ENCODE data around the gene SLC45A2.
"Not testable (repeated sequence)": the region's sequence is repeated elsewhere in the genome, so short reads cannot be mapped to it uniquely, and the experiment has no call there.

DNA sequence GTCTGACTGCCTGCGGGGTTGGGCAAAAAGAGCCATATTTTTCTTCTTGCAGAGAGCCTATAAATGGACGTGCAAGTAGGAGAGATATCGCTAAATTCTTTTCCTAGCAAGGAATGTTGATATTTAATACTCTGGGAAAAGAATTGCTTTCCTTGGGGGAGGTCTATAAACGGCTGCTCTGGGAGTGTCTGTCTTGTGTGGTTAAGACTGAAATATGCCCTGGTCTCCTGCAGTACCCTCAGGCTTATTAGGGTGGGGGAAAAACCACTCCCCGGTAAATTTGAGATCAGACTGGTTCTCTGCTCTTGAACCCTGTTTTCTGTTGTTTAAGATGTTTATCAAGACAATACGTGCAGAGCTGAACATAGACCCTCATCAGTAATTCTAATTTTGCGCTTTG lies 78.2 kb downstream of the SLC45A2 start:
- TF ChIP-seq, protein P1, sequence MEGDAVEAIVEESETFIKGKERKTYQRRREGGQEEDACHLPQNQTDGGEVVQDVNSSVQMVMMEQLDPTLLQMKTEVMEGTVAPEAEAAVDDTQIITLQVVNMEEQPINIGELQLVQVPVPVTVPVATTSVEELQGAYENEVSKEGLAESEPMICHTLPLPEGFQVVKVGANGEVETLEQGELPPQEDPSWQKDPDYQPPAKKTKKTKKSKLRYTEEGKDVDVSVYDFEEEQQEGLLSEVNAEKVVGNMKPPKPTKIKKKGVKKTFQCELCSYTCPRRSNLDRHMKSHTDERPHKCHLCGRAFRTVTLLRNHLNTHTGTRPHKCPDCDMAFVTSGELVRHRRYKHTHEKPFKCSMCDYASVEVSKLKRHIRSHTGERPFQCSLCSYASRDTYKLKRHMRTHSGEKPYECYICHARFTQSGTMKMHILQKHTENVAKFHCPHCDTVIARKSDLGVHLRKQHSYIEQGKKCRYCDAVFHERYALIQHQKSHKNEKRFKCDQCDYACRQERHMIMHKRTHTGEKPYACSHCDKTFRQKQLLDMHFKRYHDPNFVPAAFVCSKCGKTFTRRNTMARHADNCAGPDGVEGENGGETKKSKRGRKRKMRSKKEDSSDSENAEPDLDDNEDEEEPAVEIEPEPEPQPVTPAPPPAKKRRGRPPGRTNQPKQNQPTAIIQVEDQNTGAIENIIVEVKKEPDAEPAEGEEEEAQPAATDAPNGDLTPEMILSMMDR (IDR thresholded peaks at IDR 0.05) = not testable (repeated sequence)
- not testable (repeated sequence) for TF ChIP-seq POLR2A (IDR thresholded peaks at IDR 0.05)

All from testis (tissue), 2 donors.